DOHH2 (cell line): ENCODE results near the gene ARHGAP23.

ENCODE experiments used
- H3F3A ChIP-seq: fragments of 200-600 bp; sonication (generic), shearing (Covaris generic); 2 replicates; pipeline ENCODE4 v1.6.0; 2016; ENCODE audit warnings: antibody characterized with exemption, mild to moderate bottlenecking; ENCODE audit not compliant: control insufficient read depth, insufficient read depth
- H3K27ac ChIP-seq: fragments of 200-600 bp; sonication (generic); 2 replicates; pipeline ENCODE4 v1.5.1; 2014; ENCODE audit warnings: low read depth, mild to moderate bottlenecking, low read length, moderate library complexity
- H3K27me3 ChIP-seq: fragments of 200-600 bp; sonication (generic); 2 replicates; pipeline ENCODE4 v1.6.1; 2014; ENCODE audit warnings: mild to moderate bottlenecking, low read length, mixed read lengths; ENCODE audit not compliant: control insufficient read depth
- H3K36me3 ChIP-seq: fragments of 200-600 bp; sonication (generic); 2 replicates; pipeline ENCODE4 v1.6.1; 2014; ENCODE audit warnings: mild to moderate bottlenecking, low read length, moderate library complexity, mixed read lengths; ENCODE audit not compliant: control insufficient read depth
- H3K4me1 ChIP-seq: fragments of 200-600 bp; sonication (generic); 2 replicates; pipeline ENCODE4 v1.6.1; 2014; ENCODE audit warnings: mild to moderate bottlenecking, low read length, mixed read lengths; ENCODE audit not compliant: control insufficient read depth
- H3K4me2 ChIP-seq: fragments of 200-600 bp; sonication (generic); 2 replicates; pipeline ENCODE4 v1.6.0; 2014; ENCODE audit warnings: mild to moderate bottlenecking, low read length, moderate library complexity
- H3K4me3 ChIP-seq: fragments of 200-600 bp; sonication (generic); 2 replicates; pipeline ENCODE4 v1.5.1; 2014; ENCODE audit warnings: mild to moderate bottlenecking, low read length, mixed read lengths
- H3K79me2 ChIP-seq: fragments of 200-600 bp; sonication (generic); 2 replicates; pipeline ENCODE4 v1.6.1; 2014; ENCODE audit warnings: mild to moderate bottlenecking, low read length, mixed read lengths; ENCODE audit not compliant: control insufficient read depth
- H3K9me2 ChIP-seq: fragments of 200-600 bp; sonication (generic); replicated peaks from 2 replicates; pipeline ENCODE4 v1.6.1; 2014; ENCODE audit warnings: mild to moderate bottlenecking, low read length, mixed read lengths; ENCODE audit not compliant: control insufficient read depth
- H3K9me3 ChIP-seq: fragments of 200-600 bp; sonication (generic); 2 replicates; pipeline ENCODE4 v1.6.1; 2014; ENCODE audit warnings: antibody characterized with exemption, low read length, mixed read lengths; ENCODE audit not compliant: control insufficient read depth, insufficient read depth
- H4K20me1 ChIP-seq: fragments of 200-600 bp; sonication (generic); 2 replicates; pipeline ENCODE4 v1.6.0; 2014; ENCODE audit warnings: low read depth, mild to moderate bottlenecking, antibody characterized with exemption, low read length, moderate library complexity; ENCODE audit not compliant: control insufficient read depth, insufficient read depth
- EZH2phosphoT487 ChIP-seq: fragments of 200-600 bp; sonication (generic); IDR thresholded peaks from 2 replicates; pipeline ENCODE4 v1.6.1; 2017; ENCODE audit warnings: borderline replicate concordance, mild to moderate bottlenecking, antibody characterized with exemption, low read length, moderate library complexity, mixed read lengths
- TF ChIP-seq, protein P1 (sequence below): fragments of 200-600 bp; sonication (generic); IDR thresholded peaks from one replicate; pipeline ENCODE4 v1.5.1; 2014; ENCODE audit warnings: antibody characterized with exemption, mild to moderate bottlenecking, low read depth, low read length; ENCODE audit not compliant: poor library complexity, severe bottlenecking

The ARHGAP23 gene

GRCh38 chr17:38417210-38417951, 10.9 kb upstream of the ARHGAP23 start:
- no peaks in the 10 kb centered on the region for H3K9me2 ChIP-seq
- peaks cover 14% of the 10 kb centered on the region for H3K27me3 ChIP-seq
- H3K27ac ChIP-seq = no peak overlapping the region
- no peaks in the 10 kb centered on the region for H4K20me1 ChIP-seq
- H3K79me2 ChIP-seq = no peaks in the 10 kb centered on the region
- no peak overlapping the region for H3K4me2 ChIP-seq
- H3K9me3 ChIP-seq = no peaks in the 10 kb centered on the region
- peaks cover 9% of the 10 kb centered on the region for H3F3A ChIP-seq
- no peaks in the 10 kb centered on the region for H3K36me3 ChIP-seq
- no peak overlapping the region for H3K4me3 ChIP-seq
- no peak for TF ChIP-seq EZH2phosphoT487
- TF ChIP-seq, protein P1, sequence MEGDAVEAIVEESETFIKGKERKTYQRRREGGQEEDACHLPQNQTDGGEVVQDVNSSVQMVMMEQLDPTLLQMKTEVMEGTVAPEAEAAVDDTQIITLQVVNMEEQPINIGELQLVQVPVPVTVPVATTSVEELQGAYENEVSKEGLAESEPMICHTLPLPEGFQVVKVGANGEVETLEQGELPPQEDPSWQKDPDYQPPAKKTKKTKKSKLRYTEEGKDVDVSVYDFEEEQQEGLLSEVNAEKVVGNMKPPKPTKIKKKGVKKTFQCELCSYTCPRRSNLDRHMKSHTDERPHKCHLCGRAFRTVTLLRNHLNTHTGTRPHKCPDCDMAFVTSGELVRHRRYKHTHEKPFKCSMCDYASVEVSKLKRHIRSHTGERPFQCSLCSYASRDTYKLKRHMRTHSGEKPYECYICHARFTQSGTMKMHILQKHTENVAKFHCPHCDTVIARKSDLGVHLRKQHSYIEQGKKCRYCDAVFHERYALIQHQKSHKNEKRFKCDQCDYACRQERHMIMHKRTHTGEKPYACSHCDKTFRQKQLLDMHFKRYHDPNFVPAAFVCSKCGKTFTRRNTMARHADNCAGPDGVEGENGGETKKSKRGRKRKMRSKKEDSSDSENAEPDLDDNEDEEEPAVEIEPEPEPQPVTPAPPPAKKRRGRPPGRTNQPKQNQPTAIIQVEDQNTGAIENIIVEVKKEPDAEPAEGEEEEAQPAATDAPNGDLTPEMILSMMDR = no peak
- peaks cover 47% of the 10 kb centered on the region for H3K4me1 ChIP-seq

GRCh38 chr17:38418062-38418692, 10.1 kb upstream of the ARHGAP23 start:
- Histone ChIP-seq H3K36me3 (no peaks in the 10 kb centered on the region), H3K27ac (no peak overlapping the region), H3K9me3 (no peaks in the 10 kb centered on the region), H3F3A (peaks cover 9% of the 10 kb centered on the region), H3K79me2 (no peaks in the 10 kb centered on the region), H3K4me2 (no peak overlapping the region), H3K9me2 (no peaks in the 10 kb centered on the region), H4K20me1 (no peaks in the 10 kb centered on the region), H3K27me3 (peaks cover 14% of the 10 kb centered on the region), H3K4me1 (peaks cover 52% of the 10 kb centered on the region), H3K4me3 (no peak overlapping the region)
- TF ChIP-seq EZH2phosphoT487 = no peak

- Histone ChIP-seq H4K20me1 (no peaks in the 10 kb centered on the region), H3K4me1 (peaks cover 52% of the 10 kb centered on the region), H3K27me3 (peaks cover 14% of the 10 kb centered on the region), H3K4me2 (no peak overlapping the region), H3K9me2 (no peaks in the 10 kb centered on the region), H3F3A (peaks cover 9% of the 10 kb centered on the region), H3K9me3 (no peaks in the 10 kb centered on the region), H3K79me2 (no peaks in the 10 kb centered on the region), H3K36me3 (no peaks in the 10 kb centered on the region), H3K27ac (no peak overlapping the region), H3K4me3 (no peak overlapping the region)
- TF ChIP-seq EZH2phosphoT487 = no peak
- TF ChIP-seq, protein P1 = no peak
Measured at GRCh38 chr17:38418693-38419507, 9.4 kb upstream of the ARHGAP23 start.
